WTC11 (cell line): ENCODE measurements around the gene FTH1. TPM values are rescaled to one million over a fixed set of nuclear protein-coding genes. Genes with fewer than 3 reads are reported as not detected.

Experiments used
- ATAC-seq: fragments of 200-7000 bp; cut with Tn5 transposase; 2 replicates; pipeline ENCODE4 v1.10.0; 2021; ENCODE audit warnings: mild to moderate bottlenecking, moderate library complexity
- CTCF ChIA-PET: fragments of 300-600 bp; sonication (Branson Sonifier 250); formaldehyde crosslinking; loops from one replicate; lab custom pipeline; 2021; ENCODE audit warnings: antibody characterized with exemption; lab: Charles Lee
- POLR2A ChIA-PET: fragments of 350-600 bp; sonication (Branson Sonifier 250); formaldehyde crosslinking; loops from one replicate; lab custom pipeline; 2021; ENCODE audit warnings: antibody characterized with exemption; lab: Charles Lee
- DNase-seq: peaks from one replicate; pipeline ENCODE4 v3.0.0; 2021; ENCODE audit warnings: low spot score
- H3K27ac Mint-ChIP-seq: 2 replicates; pipeline ENCODE4 v1.8.0; 2021; ENCODE audit warnings: mixed read lengths
- H3K27me3 Mint-ChIP-seq: 2 replicates; pipeline ENCODE4 v1.8.0; 2021; ENCODE audit warnings: low read depth, mild to moderate bottlenecking, moderate library complexity, mixed read lengths
- H3K36me3 Mint-ChIP-seq: 2 replicates; pipeline ENCODE4 v1.8.0; 2021; ENCODE audit warnings: mixed read lengths
- H3K4me1 Mint-ChIP-seq: 2 replicates; pipeline ENCODE4 v1.8.0; 2022; ENCODE audit warnings: mixed read lengths
- H3K4me3 Mint-ChIP-seq: 2 replicates; pipeline ENCODE4 v1.8.0; 2021; ENCODE audit warnings: mild to moderate bottlenecking, moderate library complexity, mixed read lengths
- H3K9me3 Mint-ChIP-seq: 2 replicates; pipeline ENCODE4 v1.8.0; 2021; ENCODE audit warnings: mixed read lengths
- CBFB ChIP-seq: sonication (generic); formaldehyde crosslinking; IDR thresholded peaks from 2 replicates; pipeline ENCODE4 v1.8.1; 2022; ENCODE audit warnings: mild to moderate bottlenecking, low read depth, missing genetic modification reagents
- EMX1 ChIP-seq: fragments of 250-450 bp; sonication (Bioruptor Pico); IDR thresholded peaks from 2 replicates; pipeline ENCODE4 v1.8.0; 2021; ENCODE audit warnings: mild to moderate bottlenecking
- FOXP1 ChIP-seq: sonication (generic); formaldehyde crosslinking; IDR thresholded peaks from 2 replicates; pipeline ENCODE4 v1.8.0; 2022; ENCODE audit warnings: missing genetic modification reagents, mild to moderate bottlenecking, moderate library complexity, borderline replicate concordance
- GABPB1 ChIP-seq: sonication (generic); formaldehyde crosslinking; IDR thresholded peaks from 2 replicates; pipeline ENCODE4 v1.8.1; 2023; ENCODE audit warnings: mild to moderate bottlenecking, missing genetic modification reagents
- HMGA2 ChIP-seq: fragments of 250-450 bp; sonication (Bioruptor Pico); IDR thresholded peaks from 2 replicates; pipeline ENCODE4 v1.4.0; 2021; ENCODE audit warnings: mild to moderate bottlenecking, moderate library complexity
- JAZF1 ChIP-seq: fragments of 250-450 bp; sonication (Bioruptor Pico); IDR thresholded peaks from 2 replicates; pipeline ENCODE4 v1.9.0; 2021; ENCODE audit warnings: moderate library complexity, mild to moderate bottlenecking, inconsistent platforms
- JUN ChIP-seq: sonication (generic); formaldehyde crosslinking; IDR thresholded peaks from 2 replicates; pipeline ENCODE4 v1.8.0; 2023; ENCODE audit warnings: mild to moderate bottlenecking, missing genetic modification reagents
- MYBL2 ChIP-seq: sonication (generic); formaldehyde crosslinking; IDR thresholded peaks from 2 replicates; pipeline ENCODE4 v1.8.1; 2023; ENCODE audit warnings: mild to moderate bottlenecking, moderate library complexity, missing genetic modification reagents
- NFYB ChIP-seq: sonication (generic); formaldehyde crosslinking; conservative IDR thresholded peaks from 2 replicates; pipeline ENCODE4 v1.8.0; 2022; ENCODE audit warnings: low read depth, missing genetic modification reagents
- OVOL2 ChIP-seq: fragments of 250-450 bp; sonication (Bioruptor Pico); IDR thresholded peaks from 2 replicates; pipeline ENCODE4 v1.9.0; 2021; ENCODE audit warnings: mild to moderate bottlenecking, borderline replicate concordance
- SMAD3 ChIP-seq: sonication (generic); formaldehyde crosslinking; IDR thresholded peaks from 2 replicates; pipeline ENCODE4 v1.8.0; 2022; ENCODE audit warnings: missing genetic modification reagents, mild to moderate bottlenecking, borderline replicate concordance
- SOX15 ChIP-seq: fragments of 250-450 bp; sonication (Bioruptor Pico); IDR thresholded peaks from 2 replicates; pipeline ENCODE4 v1.9.0; 2021; ENCODE audit warnings: mild to moderate bottlenecking
- TEAD1 ChIP-seq: sonication (generic); formaldehyde crosslinking; IDR thresholded peaks from 2 replicates; pipeline ENCODE4 v1.8.0; 2022; ENCODE audit warnings: mild to moderate bottlenecking, missing genetic modification reagents
- TEAD4 ChIP-seq: sonication (generic); formaldehyde crosslinking; IDR thresholded peaks from 2 replicates; pipeline ENCODE4 v1.8.0; 2022; ENCODE audit warnings: mild to moderate bottlenecking, missing genetic modification reagents
- ZNF121 ChIP-seq: sonication (generic); formaldehyde crosslinking; IDR thresholded peaks from 2 replicates; pipeline ENCODE4 v1.8.0; 2023; ENCODE audit warnings: missing genetic modification reagents
- ZNF219 ChIP-seq: sonication (generic); formaldehyde crosslinking; IDR thresholded peaks from 2 replicates; pipeline ENCODE4 v1.8.0; 2023; ENCODE audit warnings: missing genetic modification reagents, mild to moderate bottlenecking, borderline replicate concordance
- ZNF396 ChIP-seq: fragments of 250-450 bp; sonication (Bioruptor Pico); IDR thresholded peaks from 2 replicates; pipeline ENCODE4 v1.8.0; 2021; ENCODE audit warnings: mild to moderate bottlenecking, moderate library complexity, borderline replicate concordance
- total RNA-seq: library from RNA; stranded (reverse); gene quantifications from 3 replicates; pipeline ENCODE4 v1.2.3, GENCODE V29; 2021
- TF ChIP-seq, protein P1 (sequence below): sonication (generic); formaldehyde crosslinking; IDR thresholded peaks from 2 replicates; pipeline ENCODE4 v1.8.0; 2022; ENCODE audit warnings: mild to moderate bottlenecking, missing genetic modification reagents
- TF ChIP-seq, protein P2 (sequence below): sonication (generic); formaldehyde crosslinking; IDR thresholded peaks from 2 replicates; pipeline ENCODE4 v1.8.0; 2022; ENCODE audit warnings: mild to moderate bottlenecking, missing genetic modification reagents
- TF ChIP-seq, protein P3 (sequence below): sonication (generic); formaldehyde crosslinking; IDR thresholded peaks from 2 replicates; pipeline ENCODE4 v1.8.0; 2023; ENCODE audit warnings: missing genetic modification reagents
- TF ChIP-seq, protein P4 (sequence below): sonication (generic); formaldehyde crosslinking; IDR thresholded peaks from 2 replicates; pipeline ENCODE4 v1.8.1; 2023; ENCODE audit warnings: mild to moderate bottlenecking, missing genetic modification reagents, borderline replicate concordance
- TF ChIP-seq, protein P5 (sequence below): sonication (generic); formaldehyde crosslinking; IDR thresholded peaks from 2 replicates; pipeline ENCODE4 v1.8.0; 2022; ENCODE audit warnings: mild to moderate bottlenecking, missing genetic modification reagents
- TF ChIP-seq, protein P6 (sequence below): sonication (generic); formaldehyde crosslinking; IDR thresholded peaks from 2 replicates; pipeline ENCODE4 v1.8.0; 2023; ENCODE audit warnings: mild to moderate bottlenecking, missing genetic modification reagents
- TF ChIP-seq, protein P7 (sequence below): sonication (generic); formaldehyde crosslinking; IDR thresholded peaks from 2 replicates; pipeline ENCODE4 v1.8.0; 2022; ENCODE audit warnings: missing genetic modification reagents

The FTH1 gene
- total RNA-seq, 1 experiment from 2014 or later, result 1,108 TPM

DNA sequence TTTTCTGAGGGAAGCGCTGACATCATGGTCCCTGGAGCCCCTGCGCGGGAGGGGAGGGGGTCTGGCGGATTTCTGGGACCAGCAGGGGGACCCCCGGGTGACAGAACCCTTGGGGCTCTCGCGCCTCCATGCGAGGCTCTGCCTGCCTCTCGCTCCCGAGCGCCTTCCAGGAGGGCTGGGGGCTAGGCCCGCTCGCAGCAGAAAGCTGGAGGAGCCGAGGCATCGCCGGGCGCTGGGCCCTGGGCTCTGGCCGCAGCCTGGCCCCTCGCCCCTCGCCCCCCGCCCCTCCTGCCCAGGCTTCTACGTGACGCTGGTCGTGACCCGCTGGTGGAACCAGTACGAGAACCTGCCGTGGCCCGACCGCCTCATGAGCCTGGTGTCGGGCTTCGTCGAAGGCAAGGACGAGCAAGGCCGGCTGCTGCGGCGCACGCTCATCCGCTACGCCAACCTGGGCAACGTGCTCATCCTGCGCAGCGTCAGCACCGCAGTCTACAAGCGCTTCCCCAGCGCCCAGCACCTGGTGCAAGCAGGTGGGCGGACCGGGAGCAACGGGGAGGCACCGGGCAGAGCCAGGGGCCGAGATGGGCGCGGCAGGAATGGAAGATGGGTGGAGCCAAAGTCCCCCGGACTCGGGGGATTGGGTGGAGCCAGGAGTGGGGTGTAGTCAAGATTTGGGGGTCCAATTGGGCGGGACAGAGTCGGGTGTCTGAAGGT lies 11.9 kb downstream of the FTH1 start:
- peaks cover 5% of the 10 kb centered on the region; the same call in 1 of the 2 replicates for H3K4me1 Mint-ChIP-seq
- DNase-seq (peak; percentile 90), ATAC-seq (peak; percentile 85)
- no peaks in the 10 kb centered on the region for H3K36me3 Mint-ChIP-seq
- 0 out of 2 replicates have a peak overlapping the region, but pooled peaks have one; percentile 27 for H3K27ac Mint-ChIP-seq
- ChIA-PET CTCF (interaction anchor here (0.5 to 1.9 kb wide), 21 partner anchors 10 to 175 kb away, joined by 3 to 24 read pairs (median 4); partner anchors contain the start of gene FTH1), POLR2A (interaction anchor here (0.5 to 1.5 kb wide), 7 partner anchors 8 to 126 kb away, joined by 3 to 10 read pairs (median 3); partner anchors contain the start of gene FTH1)
- H3K4me3 Mint-ChIP-seq, result peak overlapping the region; percentile 68
- no peaks in the 10 kb centered on the region for H3K9me3 Mint-ChIP-seq
- H3K27me3 Mint-ChIP-seq, result peaks cover 26% of the 10 kb centered on the region
- TF ChIP-seq OVOL2 (CRISPR knock-in tag) (no peak), SMAD3 (CRISPR knock-in tag) (peak; percentile 96; the same call in 1 of the 2 replicates), TEAD1 (CRISPR knock-in tag) (peak; percentile 95), EMX1 (no peak), JUN (CRISPR knock-in tag) (peak; percentile 96), CBFB (CRISPR knock-in tag) (no peak; the same call in 1 of the 2 replicates), MYBL2 (peak; percentile 93), SOX15 (CRISPR knock-in tag) (no peak), NFYB (peak; percentile 55), ZNF219 (peak; percentile 94), ZNF396 (CRISPR knock-in tag) (no peak), TEAD4 (CRISPR knock-in tag) (peak; percentile 91), FOXP1 (CRISPR knock-in tag) (peak; percentile 98), JAZF1 (no peak), HMGA2 (CRISPR knock-in tag) (no peak), ZNF121 (CRISPR knock-in tag) (peak; percentile 74), GABPB1 (CRISPR knock-in tag) (no peak)
- TF ChIP-seq, protein P1, sequence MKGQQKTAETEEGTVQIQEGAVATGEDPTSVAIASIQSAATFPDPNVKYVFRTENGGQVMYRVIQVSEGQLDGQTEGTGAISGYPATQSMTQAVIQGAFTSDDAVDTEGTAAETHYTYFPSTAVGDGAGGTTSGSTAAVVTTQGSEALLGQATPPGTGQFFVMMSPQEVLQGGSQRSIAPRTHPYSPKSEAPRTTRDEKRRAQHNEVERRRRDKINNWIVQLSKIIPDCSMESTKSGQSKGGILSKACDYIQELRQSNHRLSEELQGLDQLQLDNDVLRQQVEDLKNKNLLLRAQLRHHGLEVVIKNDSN (CRISPR knock-in tag), result peak; percentile 81
- TF ChIP-seq, protein P2, sequence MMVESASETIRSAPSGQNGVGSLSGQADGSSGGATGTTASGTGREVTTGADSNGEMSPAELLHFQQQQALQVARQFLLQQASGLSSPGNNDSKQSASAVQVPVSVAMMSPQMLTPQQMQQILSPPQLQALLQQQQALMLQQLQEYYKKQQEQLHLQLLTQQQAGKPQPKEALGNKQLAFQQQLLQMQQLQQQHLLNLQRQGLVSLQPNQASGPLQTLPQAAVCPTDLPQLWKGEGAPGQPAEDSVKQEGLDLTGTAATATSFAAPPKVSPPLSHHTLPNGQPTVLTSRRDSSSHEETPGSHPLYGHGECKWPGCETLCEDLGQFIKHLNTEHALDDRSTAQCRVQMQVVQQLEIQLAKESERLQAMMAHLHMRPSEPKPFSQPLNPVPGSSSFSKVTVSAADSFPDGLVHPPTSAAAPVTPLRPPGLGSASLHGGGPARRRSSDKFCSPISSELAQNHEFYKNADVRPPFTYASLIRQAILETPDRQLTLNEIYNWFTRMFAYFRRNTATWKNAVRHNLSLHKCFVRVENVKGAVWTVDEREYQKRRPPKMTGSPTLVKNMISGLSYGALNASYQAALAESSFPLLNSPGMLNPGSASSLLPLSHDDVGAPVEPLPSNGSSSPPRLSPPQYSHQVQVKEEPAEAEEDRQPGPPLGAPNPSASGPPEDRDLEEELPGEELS (CRISPR knock-in tag), result peak; percentile 98
- TF ChIP-seq, protein P3, sequence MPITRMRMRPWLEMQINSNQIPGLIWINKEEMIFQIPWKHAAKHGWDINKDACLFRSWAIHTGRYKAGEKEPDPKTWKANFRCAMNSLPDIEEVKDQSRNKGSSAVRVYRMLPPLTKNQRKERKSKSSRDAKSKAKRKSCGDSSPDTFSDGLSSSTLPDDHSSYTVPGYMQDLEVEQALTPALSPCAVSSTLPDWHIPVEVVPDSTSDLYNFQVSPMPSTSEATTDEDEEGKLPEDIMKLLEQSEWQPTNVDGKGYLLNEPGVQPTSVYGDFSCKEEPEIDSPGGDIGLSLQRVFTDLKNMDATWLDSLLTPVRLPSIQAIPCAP (CRISPR knock-in tag), result peak; percentile 80
- TF ChIP-seq, protein P4, sequence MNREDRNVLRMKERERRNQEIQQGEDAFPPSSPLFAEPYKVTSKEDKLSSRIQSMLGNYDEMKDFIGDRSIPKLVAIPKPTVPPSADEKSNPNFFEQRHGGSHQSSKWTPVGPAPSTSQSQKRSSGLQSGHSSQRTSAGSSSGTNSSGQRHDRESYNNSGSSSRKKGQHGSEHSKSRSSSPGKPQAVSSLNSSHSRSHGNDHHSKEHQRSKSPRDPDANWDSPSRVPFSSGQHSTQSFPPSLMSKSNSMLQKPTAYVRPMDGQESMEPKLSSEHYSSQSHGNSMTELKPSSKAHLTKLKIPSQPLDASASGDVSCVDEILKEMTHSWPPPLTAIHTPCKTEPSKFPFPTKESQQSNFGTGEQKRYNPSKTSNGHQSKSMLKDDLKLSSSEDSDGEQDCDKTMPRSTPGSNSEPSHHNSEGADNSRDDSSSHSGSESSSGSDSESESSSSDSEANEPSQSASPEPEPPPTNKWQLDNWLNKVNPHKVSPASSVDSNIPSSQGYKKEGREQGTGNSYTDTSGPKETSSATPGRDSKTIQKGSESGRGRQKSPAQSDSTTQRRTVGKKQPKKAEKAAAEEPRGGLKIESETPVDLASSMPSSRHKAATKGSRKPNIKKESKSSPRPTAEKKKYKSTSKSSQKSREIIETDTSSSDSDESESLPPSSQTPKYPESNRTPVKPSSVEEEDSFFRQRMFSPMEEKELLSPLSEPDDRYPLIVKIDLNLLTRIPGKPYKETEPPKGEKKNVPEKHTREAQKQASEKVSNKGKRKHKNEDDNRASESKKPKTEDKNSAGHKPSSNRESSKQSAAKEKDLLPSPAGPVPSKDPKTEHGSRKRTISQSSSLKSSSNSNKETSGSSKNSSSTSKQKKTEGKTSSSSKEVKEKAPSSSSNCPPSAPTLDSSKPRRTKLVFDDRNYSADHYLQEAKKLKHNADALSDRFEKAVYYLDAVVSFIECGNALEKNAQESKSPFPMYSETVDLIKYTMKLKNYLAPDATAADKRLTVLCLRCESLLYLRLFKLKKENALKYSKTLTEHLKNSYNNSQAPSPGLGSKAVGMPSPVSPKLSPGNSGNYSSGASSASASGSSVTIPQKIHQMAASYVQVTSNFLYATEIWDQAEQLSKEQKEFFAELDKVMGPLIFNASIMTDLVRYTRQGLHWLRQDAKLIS (CRISPR knock-in tag), result no peak
- TF ChIP-seq, protein P5, sequence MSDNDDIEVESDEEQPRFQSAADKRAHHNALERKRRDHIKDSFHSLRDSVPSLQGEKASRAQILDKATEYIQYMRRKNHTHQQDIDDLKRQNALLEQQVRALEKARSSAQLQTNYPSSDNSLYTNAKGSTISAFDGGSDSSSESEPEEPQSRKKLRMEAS (CRISPR knock-in tag), result peak; percentile 99
- TF ChIP-seq, protein P6, sequence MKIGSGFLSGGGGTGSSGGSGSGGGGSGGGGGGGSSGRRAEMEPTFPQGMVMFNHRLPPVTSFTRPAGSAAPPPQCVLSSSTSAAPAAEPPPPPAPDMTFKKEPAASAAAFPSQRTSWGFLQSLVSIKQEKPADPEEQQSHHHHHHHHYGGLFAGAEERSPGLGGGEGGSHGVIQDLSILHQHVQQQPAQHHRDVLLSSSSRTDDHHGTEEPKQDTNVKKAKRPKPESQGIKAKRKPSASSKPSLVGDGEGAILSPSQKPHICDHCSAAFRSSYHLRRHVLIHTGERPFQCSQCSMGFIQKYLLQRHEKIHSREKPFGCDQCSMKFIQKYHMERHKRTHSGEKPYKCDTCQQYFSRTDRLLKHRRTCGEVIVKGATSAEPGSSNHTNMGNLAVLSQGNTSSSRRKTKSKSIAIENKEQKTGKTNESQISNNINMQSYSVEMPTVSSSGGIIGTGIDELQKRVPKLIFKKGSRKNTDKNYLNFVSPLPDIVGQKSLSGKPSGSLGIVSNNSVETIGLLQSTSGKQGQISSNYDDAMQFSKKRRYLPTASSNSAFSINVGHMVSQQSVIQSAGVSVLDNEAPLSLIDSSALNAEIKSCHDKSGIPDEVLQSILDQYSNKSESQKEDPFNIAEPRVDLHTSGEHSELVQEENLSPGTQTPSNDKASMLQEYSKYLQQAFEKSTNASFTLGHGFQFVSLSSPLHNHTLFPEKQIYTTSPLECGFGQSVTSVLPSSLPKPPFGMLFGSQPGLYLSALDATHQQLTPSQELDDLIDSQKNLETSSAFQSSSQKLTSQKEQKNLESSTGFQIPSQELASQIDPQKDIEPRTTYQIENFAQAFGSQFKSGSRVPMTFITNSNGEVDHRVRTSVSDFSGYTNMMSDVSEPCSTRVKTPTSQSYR (CRISPR knock-in tag), result peak; percentile 95
- TF ChIP-seq, protein P7, sequence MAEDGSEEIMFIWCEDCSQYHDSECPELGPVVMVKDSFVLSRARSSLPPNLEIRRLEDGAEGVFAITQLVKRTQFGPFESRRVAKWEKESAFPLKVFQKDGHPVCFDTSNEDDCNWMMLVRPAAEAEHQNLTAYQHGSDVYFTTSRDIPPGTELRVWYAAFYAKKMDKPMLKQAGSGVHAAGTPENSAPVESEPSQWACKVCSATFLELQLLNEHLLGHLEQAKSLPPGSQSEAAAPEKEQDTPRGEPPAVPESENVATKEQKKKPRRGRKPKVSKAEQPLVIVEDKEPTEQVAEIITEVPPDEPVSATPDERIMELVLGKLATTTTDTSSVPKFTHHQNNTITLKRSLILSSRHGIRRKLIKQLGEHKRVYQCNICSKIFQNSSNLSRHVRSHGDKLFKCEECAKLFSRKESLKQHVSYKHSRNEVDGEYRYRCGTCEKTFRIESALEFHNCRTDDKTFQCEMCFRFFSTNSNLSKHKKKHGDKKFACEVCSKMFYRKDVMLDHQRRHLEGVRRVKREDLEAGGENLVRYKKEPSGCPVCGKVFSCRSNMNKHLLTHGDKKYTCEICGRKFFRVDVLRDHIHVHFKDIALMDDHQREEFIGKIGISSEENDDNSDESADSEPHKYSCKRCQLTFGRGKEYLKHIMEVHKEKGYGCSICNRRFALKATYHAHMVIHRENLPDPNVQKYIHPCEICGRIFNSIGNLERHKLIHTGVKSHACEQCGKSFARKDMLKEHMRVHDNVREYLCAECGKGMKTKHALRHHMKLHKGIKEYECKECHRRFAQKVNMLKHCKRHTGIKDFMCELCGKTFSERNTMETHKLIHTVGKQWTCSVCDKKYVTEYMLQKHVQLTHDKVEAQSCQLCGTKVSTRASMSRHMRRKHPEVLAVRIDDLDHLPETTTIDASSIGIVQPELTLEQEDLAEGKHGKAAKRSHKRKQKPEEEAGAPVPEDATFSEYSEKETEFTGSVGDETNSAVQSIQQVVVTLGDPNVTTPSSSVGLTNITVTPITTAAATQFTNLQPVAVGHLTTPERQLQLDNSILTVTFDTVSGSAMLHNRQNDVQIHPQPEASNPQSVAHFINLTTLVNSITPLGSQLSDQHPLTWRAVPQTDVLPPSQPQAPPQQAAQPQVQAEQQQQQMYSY (CRISPR knock-in tag), result peak; percentile 63
